Measurements from ENCODE around the gene C11orf24. TPM values are rescaled to one million over a fixed set of nuclear protein-coding genes. Genes with fewer than 3 reads are reported as not detected.
"Not testable (repeated sequence)": the region's sequence is repeated elsewhere in the genome, so short reads cannot be mapped to it uniquely, and the experiment has no call there.

Gene C11orf24
- total and polyA plus RNA-seq, 2 of the 8 experiments (the other 6 are each of a cell fraction or from before 2014, with no cell fraction given) = 45.4 to 51.7 TPM

DNA sequence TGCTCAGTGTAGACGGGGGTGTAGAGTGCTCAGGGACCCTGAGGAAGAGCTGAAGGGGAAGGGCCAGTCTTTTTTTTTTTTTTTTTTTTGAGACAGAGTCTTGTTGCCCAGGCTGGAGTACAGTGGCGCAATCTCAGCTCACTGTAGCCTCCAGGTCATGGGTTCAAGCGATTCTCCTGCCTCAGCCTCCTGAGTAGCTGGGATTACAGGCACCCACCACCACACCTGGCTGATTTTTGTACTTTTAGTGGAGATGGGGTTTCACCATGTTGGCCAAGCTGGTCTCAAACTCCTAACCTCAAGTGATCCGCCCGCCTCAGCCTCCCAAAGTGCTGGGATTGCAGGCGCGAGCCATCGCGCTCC lies 27.7 kb upstream of the C11orf24 start:
- CTCF ChIA-PET (ENCODE audit: partially characterized antibody) = interaction anchor here (0.8 to 6.6 kb wide), 21 partner anchors 11 to 103 kb away, joined by 3 to 141 read pairs (median 17); partner anchors contain the start of gene C11orf24
- WGBS, 2 experiments (ENCODE audit: extremely low coverage in 1 of 2, insufficient coverage in 1 of 2, insufficient read length in 1 of 2, insufficient replicate concordance in 2 of 2, low coverage in 1 of 2, low lambda C conversion rate in 2 of 2, missing lambda C conversion rate in 1 of 2) = 96% methylated on average over 9 of the region's 9 CpGs; no CpG with 5 or more reads in 1 of the 2 experiments

More for the DNA sequence above, 27.7 kb upstream of the C11orf24 start:
- not testable (repeated sequence) for H2BK120ac ChIP-seq (replicated peaks; ENCODE audit: low read depth, low read length); H2BK15ac ChIP-seq (ENCODE audit: low read length); FAIRE-seq; H2AK5ac ChIP-seq (ENCODE audit: low read depth, low read length); DNase-seq (ENCODE audit: low read depth in 1 of 2, low spot score in 2 of 2); H3K27me3 ChIP-seq (replicated peaks in 1 of 4; ENCODE audit: control insufficient read depth in 3 of 4, extremely low read depth in 1 of 4, insufficient read depth in 3 of 4, low read length in 3 of 4); H3K56ac ChIP-seq (replicated peaks; ENCODE audit: insufficient read length, low read depth, low read length); H3K4me2 ChIP-seq (ENCODE audit: insufficient read depth in 1 of 2, low read depth in 2 of 2, low read length in 2 of 2); H3K79me1 ChIP-seq (ENCODE audit: low read depth, low read length); H2BK12ac ChIP-seq (ENCODE audit: low read depth, low read length); H2BK5ac ChIP-seq (ENCODE audit: low read depth, low read length); H2AFZ ChIP-seq (ENCODE audit: low read length); H3K4me3 ChIP-seq (ENCODE audit: extremely low read depth in 1 of 4, insufficient read depth in 2 of 4, low read depth in 3 of 4, low read length in 4 of 4); H4K5ac ChIP-seq (ENCODE audit: insufficient read length, low read depth, low read length); H3K9me3 ChIP-seq (ENCODE audit: insufficient read depth in 2 of 2, low read depth in 1 of 2, low read length in 1 of 2); H3K9ac ChIP-seq (replicated peaks in 1 of 4; ENCODE audit: extremely low read depth in 1 of 4, low read depth in 3 of 4, low read length in 3 of 4); H3K36me3 ChIP-seq (ENCODE audit: control insufficient read depth in 2 of 4, insufficient read depth in 4 of 4, low read length in 3 of 4); H3K27ac ChIP-seq (ENCODE audit: low read depth, low read length); H3K14ac ChIP-seq (ENCODE audit: insufficient read length); H3K4ac ChIP-seq (replicated peaks; ENCODE audit: insufficient read length, low read depth, low read length); H4K91ac ChIP-seq (replicated peaks; ENCODE audit: insufficient read length, low read length); H4K8ac ChIP-seq (ENCODE audit: extremely low read depth, insufficient read depth, low read length); H2BK20ac ChIP-seq (ENCODE audit: low read length); H3K23me2 ChIP-seq (ENCODE audit: low read depth, low read length); H4K20me1 ChIP-seq (replicated peaks in 1 of 2; ENCODE audit: control insufficient read depth in 1 of 2, insufficient read depth in 2 of 2, low read length in 2 of 2); H3K23ac ChIP-seq (ENCODE audit: insufficient read length); H3K79me2 ChIP-seq (ENCODE audit: control insufficient read depth in 1 of 2, insufficient read depth in 2 of 2, low read length in 2 of 2); H3K18ac ChIP-seq (ENCODE audit: extremely low read depth, low read length); H3K4me1 ChIP-seq (replicated peaks in 1 of 4; ENCODE audit: control insufficient read depth in 3 of 4, insufficient read depth in 4 of 4, low read length in 3 of 4)
- POLR2A ChIA-PET (ENCODE audit: partially characterized antibody) = interaction anchor here (1.2 to 2.5 kb wide), 5 partner anchors 11 to 85 kb away, joined by 3 to 11 read pairs (median 5); no protein-coding TSS in a partner anchor
